Subcutaneous abdominal adipose tissue (tissue), 5 donors: Measurements from ENCODE around the gene LRFN3.

Experiments used
- H3K27ac ChIP-seq: one replicate; pipeline ENCODE4 v1.7.0; 2013; ENCODE audit warnings: low read depth, mild to moderate bottlenecking, inconsistent platforms, low read length, moderate library complexity
- H3K27me3 ChIP-seq, 5 donors: one replicate each; pipeline ENCODE4 v1.7.0; 2013; ENCODE audit warnings: low read length in 5 of 5, inconsistent platforms in 1 of 5; ENCODE audit not compliant: control insufficient read depth in 5 of 5, insufficient read depth in 4 of 5
- H3K36me3 ChIP-seq, 5 donors: one replicate each; pipeline ENCODE4 v1.7.0; 2013; ENCODE audit warnings: low read length in 5 of 5; ENCODE audit not compliant: control insufficient read depth in 5 of 5, insufficient read depth in 5 of 5
- H3K4me1 ChIP-seq, 5 donors: one replicate each; pipeline ENCODE4 v1.7.0; 2013; ENCODE audit warnings: low read length in 5 of 5, mild to moderate bottlenecking in 3 of 5, moderate library complexity in 1 of 5; ENCODE audit not compliant: control insufficient read depth in 5 of 5, insufficient read depth in 5 of 5
- H3K4me3 ChIP-seq, 5 donors: one replicate each; pipeline ENCODE4 v1.7.0; 2013; ENCODE audit warnings: low read length in 5 of 5, low read depth in 1 of 5
- H3K9ac ChIP-seq, 5 donors: one replicate each; pipeline ENCODE4 v1.7.0; 2013; ENCODE audit warnings: low read length in 5 of 5, mild to moderate bottlenecking in 4 of 5, moderate library complexity in 3 of 5
- H3K9me3 ChIP-seq, 5 donors: one replicate each; pipeline ENCODE4 v1.7.0; 2013; ENCODE audit warnings: low read length in 5 of 5; ENCODE audit not compliant: control insufficient read depth in 5 of 5
- donor health status: healthy.
- donor health status: healthy.
- donor health status: healthy.
- donor health status: healthy.
- donor health status: healthy.

Gene LRFN3

DNA sequence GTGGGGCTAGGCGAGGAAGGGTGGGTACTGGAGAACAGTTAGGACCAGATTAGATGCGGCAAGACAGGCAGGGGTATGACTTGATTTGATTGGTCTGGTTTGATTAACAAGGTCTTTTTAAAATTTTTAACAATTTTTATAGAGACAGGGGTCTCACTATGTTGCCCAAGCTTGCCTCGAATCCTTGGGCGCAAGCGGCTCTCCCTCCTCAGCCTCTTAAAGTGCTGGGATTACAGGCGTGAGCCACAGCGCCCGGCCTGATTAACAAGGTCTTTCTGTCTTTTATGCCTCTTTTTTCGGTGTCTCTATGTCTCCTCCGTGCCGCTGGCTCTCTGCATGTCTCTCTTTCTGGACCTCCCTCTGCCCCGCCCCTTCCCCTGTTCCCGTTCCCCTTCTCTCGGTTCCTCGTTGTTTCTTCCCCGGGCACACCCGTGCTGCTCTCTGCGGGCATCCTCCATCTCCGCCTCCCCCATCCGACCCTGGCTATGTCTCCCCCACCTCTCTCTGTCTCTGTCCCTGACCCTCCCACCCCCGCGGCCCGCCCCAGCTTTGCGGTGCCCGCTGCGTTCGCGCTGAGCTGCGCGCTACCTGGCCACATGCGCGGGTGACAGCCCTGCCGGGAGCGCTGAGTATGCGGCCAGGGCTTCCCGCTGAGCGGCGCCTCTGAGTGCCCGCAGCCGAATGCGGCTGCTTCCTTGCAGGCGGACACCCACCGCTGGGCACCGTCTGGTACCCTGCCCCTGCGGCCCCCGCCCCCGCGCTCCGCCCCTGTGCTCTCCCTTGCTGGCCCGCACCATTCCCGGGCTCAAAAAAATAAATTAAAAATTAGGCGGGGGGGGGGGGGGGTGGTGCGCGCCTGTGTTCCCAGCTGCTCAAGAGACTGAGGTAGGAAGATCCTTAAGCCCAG is 50.7 kb downstream of the LRFN3 start:
- Histone ChIP-seq H3K27ac (no peak overlapping the region), H3K27me3 (peaks cover 9 to 33% (median 23%) of the 10 kb centered on the region in 5 donors)

GRCh38 chr19:35987571-35987896 is 51.4 kb downstream of the LRFN3 start:
- no peak overlapping the region for H3K4me3 ChIP-seq
- H3K36me3 ChIP-seq: no peaks in the 10 kb centered on the region
- H3K4me1 ChIP-seq: peaks cover 0 to 5% (median 0%) of the 10 kb centered on the region in 5 donors
- peaks cover 0 to 3% (median 0%) of the 10 kb centered on the region in 5 donors for H3K9me3 ChIP-seq
- H3K27me3 ChIP-seq: peaks cover 7 to 28% (median 21%) of the 10 kb centered on the region in 5 donors
- H3K9ac ChIP-seq: no peak overlapping the region
- no peak overlapping the region for H3K27ac ChIP-seq

More for the DNA sequence above, 50.7 kb downstream of the LRFN3 start:
- Histone ChIP-seq H3K4me3 (peak overlapping the region in 3 of 5 donors; percentile 11 to 26 (median 24)), H3K36me3 (no peaks in the 10 kb centered on the region), H3K9me3 (peaks cover 0 to 3% (median 0%) of the 10 kb centered on the region in 5 donors), H3K9ac (no peak overlapping the region), H3K4me1 (peaks cover 0 to 5% (median 0%) of the 10 kb centered on the region in 5 donors)

DNA sequence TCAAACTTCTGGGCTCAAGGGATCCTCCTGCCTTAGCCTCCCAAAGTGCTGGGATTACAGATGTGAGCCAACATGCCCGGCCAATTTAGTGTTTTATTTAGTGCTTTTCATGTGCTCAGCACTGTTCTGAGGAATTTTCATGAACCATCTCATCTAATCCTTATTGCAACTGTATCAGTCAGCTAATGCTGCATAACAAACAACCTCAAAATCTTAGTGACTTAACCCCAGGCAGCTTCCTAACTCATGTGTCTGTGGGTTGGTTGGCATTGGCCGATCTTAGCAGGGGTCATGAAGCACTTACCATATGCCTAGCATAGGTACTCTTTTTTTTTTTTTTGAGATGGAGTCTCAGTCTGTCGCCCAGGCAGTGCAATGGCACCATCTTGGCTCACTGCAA is 52.6 kb downstream of the LRFN3 start:
- H3K9me3 ChIP-seq: peaks cover 0 to 3% (median 0%) of the 10 kb centered on the region in 5 donors
- H3K4me3 ChIP-seq: no peak overlapping the region
- peaks cover 0 to 6% (median 0%) of the 10 kb centered on the region in 5 donors for H3K4me1 ChIP-seq
- no peak overlapping the region for H3K9ac ChIP-seq
- H3K27ac ChIP-seq: no peak overlapping the region
- H3K27me3 ChIP-seq: peaks cover 7 to 22% (median 15%) of the 10 kb centered on the region in 5 donors
- H3K36me3 ChIP-seq: no peaks in the 10 kb centered on the region

DNA sequence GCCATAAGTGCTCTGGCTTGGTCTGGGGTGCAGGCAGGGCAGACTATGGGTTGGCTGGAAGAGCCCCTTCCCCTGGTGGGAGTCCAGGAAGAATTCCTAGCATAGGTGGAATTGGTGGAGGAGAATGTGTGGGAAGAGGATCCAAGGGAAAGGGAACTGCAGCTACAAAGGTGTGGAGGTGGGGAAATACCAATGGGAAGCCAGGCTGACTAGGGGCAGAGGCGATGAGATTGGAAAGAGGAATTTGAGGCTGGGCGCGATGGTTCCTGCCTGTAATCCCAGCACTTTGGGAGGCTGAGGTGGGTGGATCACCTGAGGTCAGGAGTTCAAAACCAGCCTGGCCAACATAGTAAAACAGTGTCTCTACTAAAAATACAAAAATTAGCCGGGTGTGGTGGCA is 54.0 kb downstream of the LRFN3 start:
- no peak overlapping the region for H3K27ac ChIP-seq
- H3K4me3 ChIP-seq: no peak overlapping the region
- H3K36me3 ChIP-seq: no peaks in the 10 kb centered on the region
- peaks cover 7 to 19% (median 11%) of the 10 kb centered on the region in 5 donors for H3K27me3 ChIP-seq
- peaks cover 0 to 14% (median 7%) of the 10 kb centered on the region in 5 donors for H3K4me1 ChIP-seq
- peaks cover 0 to 3% (median 0%) of the 10 kb centered on the region in 5 donors for H3K9me3 ChIP-seq
- H3K9ac ChIP-seq: no peak overlapping the region

DNA sequence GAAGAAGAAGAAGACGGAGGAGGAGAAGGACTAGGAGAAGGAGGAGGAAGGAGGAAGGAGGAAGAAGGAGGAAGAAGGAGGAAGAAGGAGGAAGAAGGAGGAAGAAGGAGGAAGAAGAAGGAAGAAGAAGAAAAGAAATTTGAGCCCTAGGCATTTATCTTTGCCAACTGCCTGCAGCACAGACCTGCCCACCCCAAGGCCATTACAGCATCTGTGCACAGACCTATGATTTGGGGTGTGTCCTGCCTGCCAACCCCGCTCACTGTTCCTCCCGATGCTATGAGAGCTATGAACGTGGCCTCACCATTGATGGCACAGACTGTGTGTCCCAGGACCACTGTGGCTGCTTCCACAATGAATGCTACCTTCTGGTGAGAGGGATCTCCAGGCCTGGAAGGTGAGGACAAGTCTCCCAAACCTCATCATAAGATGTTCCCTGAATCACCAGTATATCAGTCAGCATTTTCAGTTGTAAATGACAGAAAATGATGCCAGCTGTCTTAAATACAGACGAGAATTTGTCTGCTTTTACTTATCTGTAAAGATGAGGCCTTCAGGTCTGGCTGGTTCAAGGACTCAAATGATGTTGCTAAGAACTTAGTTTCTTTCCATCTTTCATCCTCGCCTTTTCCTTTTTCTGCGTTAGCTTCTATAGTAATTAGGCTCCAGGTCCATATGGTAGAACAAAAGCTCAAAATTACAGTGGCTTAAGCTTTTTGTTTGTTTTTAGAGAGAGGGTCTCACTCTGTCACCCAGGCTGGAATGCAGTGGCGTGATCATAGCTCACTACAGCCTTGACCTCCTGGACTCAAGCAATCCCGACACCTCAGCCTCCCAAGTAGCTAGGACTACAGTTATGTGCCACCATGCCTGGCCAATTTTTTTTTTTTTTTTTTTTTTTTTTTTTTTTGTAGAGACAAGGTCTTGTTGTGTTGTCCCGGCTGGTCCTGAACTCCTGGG is 54.9 kb downstream of the LRFN3 start:
- H3K9me3 ChIP-seq: peaks cover 0 to 3% (median 0%) of the 10 kb centered on the region in 5 donors
- H3K9ac ChIP-seq: no peak overlapping the region
- H3K4me1 ChIP-seq: peaks cover 0 to 23% (median 15%) of the 10 kb centered on the region in 5 donors
- H3K27me3 ChIP-seq: peaks cover 5 to 12% (median 6%) of the 10 kb centered on the region in 5 donors
- no peaks in the 10 kb centered on the region for H3K36me3 ChIP-seq
- H3K27ac ChIP-seq: no peak overlapping the region
- no peak overlapping the region for H3K4me3 ChIP-seq

GRCh38 chr19:35991731-35992450 is 55.7 kb downstream of the LRFN3 start:
- H3K9ac ChIP-seq: no peak overlapping the region
- H3K36me3 ChIP-seq: no peaks in the 10 kb centered on the region
- peaks cover 0 to 3% (median 0%) of the 10 kb centered on the region in 5 donors for H3K9me3 ChIP-seq
- H3K4me1 ChIP-seq: peaks cover 0 to 30% (median 23%) of the 10 kb centered on the region in 5 donors
- H3K27ac ChIP-seq: no peak overlapping the region
- peaks cover 0 to 4% (median 0%) of the 10 kb centered on the region in 5 donors for H3K27me3 ChIP-seq
- no peak overlapping the region for H3K4me3 ChIP-seq

GRCh38 chr19:35992907-35993765 is 57.0 kb downstream of the LRFN3 start:
- peaks cover 0 to 7% (median 4%) of the 10 kb centered on the region in 5 donors for H3K36me3 ChIP-seq
- H3K27ac ChIP-seq: no peak overlapping the region
- no peak overlapping the region for H3K4me3 ChIP-seq
- H3K9me3 ChIP-seq: peaks cover 0 to 3% (median 0%) of the 10 kb centered on the region in 5 donors
- no peak overlapping the region for H3K9ac ChIP-seq
- no peaks in the 10 kb centered on the region for H3K27me3 ChIP-seq
- peaks cover 0 to 29% (median 23%) of the 10 kb centered on the region in 5 donors for H3K4me1 ChIP-seq

GRCh38 chr19:35993923-35994598 is 57.9 kb downstream of the LRFN3 start:
- H3K4me3 ChIP-seq: peak overlapping the region in 4 of 5 donors; percentile 86 to 94 (median 88)
- H3K9ac ChIP-seq: peak overlapping the region in 4 of 5 donors; percentile 53 to 92 (median 88)
- H3K4me1 ChIP-seq: peaks cover 0 to 33% (median 26%) of the 10 kb centered on the region in 5 donors
- H3K36me3 ChIP-seq: peaks cover 0 to 14% (median 5%) of the 10 kb centered on the region in 5 donors
- no peaks in the 10 kb centered on the region for H3K27me3 ChIP-seq
- H3K9me3 ChIP-seq: no peaks in the 10 kb centered on the region
- no peak overlapping the region for H3K27ac ChIP-seq
